Skeletal muscle satellite cell (primary cell): ENCODE data around the gene ARHGEF39.
A peak's percentile ranks its signal among the peaks of the same experiment; 100 is the strongest.

Experiments used
- H3K27me3 ChIP-seq: 2 replicates; pipeline ENCODE4 v1.7.0; 2013; ENCODE audit warnings: low read length; ENCODE audit not compliant: control insufficient read depth, insufficient read depth
- H3K36me3 ChIP-seq: 2 replicates; pipeline ENCODE4 v1.7.0; 2013; ENCODE audit warnings: mild to moderate bottlenecking, control low read depth, low read length; ENCODE audit not compliant: insufficient read depth
- H3K4me1 ChIP-seq: 2 replicates; pipeline ENCODE4 v1.7.0; 2013; ENCODE audit warnings: low read length; ENCODE audit not compliant: control insufficient read depth, insufficient read depth
- H3K4me2 ChIP-seq: 2 replicates; pipeline ENCODE4 v1.7.0; 2013; ENCODE audit warnings: mild to moderate bottlenecking, low read length
- H3K4me3 ChIP-seq: 2 replicates; pipeline ENCODE4 v1.7.0; 2013; ENCODE audit warnings: low read length
- H3K9ac ChIP-seq: 2 replicates; pipeline ENCODE4 v1.7.0; 2013; ENCODE audit warnings: mild to moderate bottlenecking, low read depth, low read length, moderate library complexity
- H3K9me3 ChIP-seq: replicated peaks from 2 replicates; pipeline ENCODE4 v1.7.0; 2013; ENCODE audit warnings: mild to moderate bottlenecking, control low read depth, low read length

Gene ARHGEF39

DNA sequence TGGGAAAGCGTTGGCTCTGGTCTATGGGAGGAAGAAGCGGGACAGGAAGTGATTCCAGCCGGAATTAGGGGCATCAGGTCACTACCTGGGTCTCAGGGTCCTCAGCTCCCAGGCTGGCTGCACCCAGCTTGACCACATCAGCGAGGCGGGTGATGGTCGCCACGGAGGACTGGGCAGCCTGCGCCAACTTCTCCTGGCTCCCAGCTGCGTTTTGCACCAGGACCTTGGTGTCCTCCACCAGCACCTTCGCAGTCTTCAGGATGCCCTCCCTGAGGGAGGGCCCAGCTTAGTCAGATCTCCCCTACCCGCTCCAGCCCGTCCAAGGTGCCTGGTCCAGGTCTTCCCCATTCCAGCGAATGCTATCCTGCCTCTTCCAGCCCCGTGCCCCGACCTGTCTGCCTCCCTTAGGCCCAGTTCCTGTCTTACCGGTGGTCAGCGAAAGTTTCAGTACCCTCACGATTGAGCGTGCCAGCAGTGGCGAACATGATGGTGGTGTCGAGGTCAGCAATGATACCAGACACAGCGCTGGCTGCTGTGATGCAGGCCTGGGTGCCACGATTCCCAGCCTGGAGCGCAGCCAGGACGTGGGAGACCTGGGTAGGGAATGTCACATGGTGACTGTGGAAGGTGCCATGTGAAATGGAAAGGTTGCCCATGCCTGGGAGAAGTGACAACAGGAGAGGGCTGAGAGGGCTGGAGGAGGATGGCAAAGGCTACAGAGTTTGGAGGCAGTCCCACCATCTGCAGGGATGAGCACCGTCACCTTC is 39.1 kb upstream of the ARHGEF39 start:
- H3K4me3 ChIP-seq = no peak overlapping the region
- H3K9me3 ChIP-seq = no peaks in the 10 kb centered on the region
- H3K27me3 ChIP-seq = no peaks in the 10 kb centered on the region
- H3K4me1 ChIP-seq = no peaks in the 10 kb centered on the region
- H3K36me3 ChIP-seq = peaks cover 97% of the 10 kb centered on the region
- H3K4me2 ChIP-seq = no peak overlapping the region
- no peak overlapping the region for H3K9ac ChIP-seq

- Histone ChIP-seq H3K27me3 (no peaks in the 10 kb centered on the region), H3K4me2 (no peak overlapping the region), H3K4me1 (no peaks in the 10 kb centered on the region), H3K9me3 (no peaks in the 10 kb centered on the region), H3K9ac (no peak overlapping the region), H3K4me3 (no peak overlapping the region), H3K36me3 (peaks cover 97% of the 10 kb centered on the region)
Observed at GRCh38 chr9:35702696-35703095, 37.7 kb upstream of the ARHGEF39 start.

GRCh38 chr9:35700942-35701341 is 35.9 kb upstream of the ARHGEF39 start:
- no peaks in the 10 kb centered on the region for H3K9me3 ChIP-seq
- no peaks in the 10 kb centered on the region for H3K27me3 ChIP-seq
- H3K4me2 ChIP-seq = no peak overlapping the region
- H3K4me1 ChIP-seq = peaks cover 7% of the 10 kb centered on the region
- no peak overlapping the region for H3K4me3 ChIP-seq
- peaks cover 97% of the 10 kb centered on the region for H3K36me3 ChIP-seq
- H3K9ac ChIP-seq = no peak overlapping the region

DNA sequence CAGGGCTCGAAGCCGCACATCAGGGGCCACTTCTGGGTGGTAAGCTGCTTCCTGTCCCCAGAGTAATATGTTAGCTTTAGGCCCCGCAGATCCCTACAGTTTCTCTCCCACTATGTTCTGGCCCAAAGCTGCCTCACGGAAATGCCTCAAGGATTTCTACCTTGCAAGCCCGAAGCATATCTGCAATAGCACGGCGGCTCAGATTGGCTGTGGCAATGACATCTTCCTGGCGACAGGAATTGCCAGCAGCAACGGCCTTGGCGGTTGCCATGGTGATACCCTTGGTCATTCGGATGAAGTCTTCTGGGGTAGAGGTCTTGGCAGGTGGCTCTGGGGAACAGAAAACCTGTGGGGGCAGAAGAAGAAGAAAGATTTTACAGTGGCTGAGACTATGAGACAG is 35.0 kb upstream of the ARHGEF39 start:
- H3K36me3 ChIP-seq = peaks cover 92% of the 10 kb centered on the region
- peaks cover 12% of the 10 kb centered on the region for H3K4me1 ChIP-seq
- no peak overlapping the region for H3K4me2 ChIP-seq
- no peaks in the 10 kb centered on the region for H3K9me3 ChIP-seq
- no peak overlapping the region for H3K9ac ChIP-seq
- no peak overlapping the region for H3K4me3 ChIP-seq
- H3K27me3 ChIP-seq = no peaks in the 10 kb centered on the region

- Histone ChIP-seq H3K9me3 (no peaks in the 10 kb centered on the region), H3K27me3 (no peaks in the 10 kb centered on the region), H3K4me2 (no peak overlapping the region), H3K4me1 (peaks cover 15% of the 10 kb centered on the region), H3K9ac (no peak overlapping the region), H3K4me3 (no peak overlapping the region), H3K36me3 (peaks cover 74% of the 10 kb centered on the region)
Observed at GRCh38 chr9:35698231-35698630, 33.2 kb upstream of the ARHGEF39 start.

- H3K4me1 ChIP-seq = peaks cover 15% of the 10 kb centered on the region
- H3K36me3 ChIP-seq = peaks cover 67% of the 10 kb centered on the region
- H3K4me3 ChIP-seq = no peak overlapping the region
- H3K27me3 ChIP-seq = no peaks in the 10 kb centered on the region
- no peaks in the 10 kb centered on the region for H3K9me3 ChIP-seq
- no peak overlapping the region for H3K4me2 ChIP-seq
- no peak overlapping the region for H3K9ac ChIP-seq
Observed at GRCh38 chr9:35697486-35697885, 32.5 kb upstream of the ARHGEF39 start.

- peaks cover 18% of the 10 kb centered on the region for H3K4me1 ChIP-seq
- H3K27me3 ChIP-seq = no peaks in the 10 kb centered on the region
- H3K4me2 ChIP-seq = no peak overlapping the region
- no peak overlapping the region for H3K4me3 ChIP-seq
- H3K36me3 ChIP-seq = peaks cover 61% of the 10 kb centered on the region
- no peak overlapping the region for H3K9ac ChIP-seq
- no peaks in the 10 kb centered on the region for H3K9me3 ChIP-seq
Observed at GRCh38 chr9:35696520-35697215, 31.7 kb upstream of the ARHGEF39 start.

DNA sequence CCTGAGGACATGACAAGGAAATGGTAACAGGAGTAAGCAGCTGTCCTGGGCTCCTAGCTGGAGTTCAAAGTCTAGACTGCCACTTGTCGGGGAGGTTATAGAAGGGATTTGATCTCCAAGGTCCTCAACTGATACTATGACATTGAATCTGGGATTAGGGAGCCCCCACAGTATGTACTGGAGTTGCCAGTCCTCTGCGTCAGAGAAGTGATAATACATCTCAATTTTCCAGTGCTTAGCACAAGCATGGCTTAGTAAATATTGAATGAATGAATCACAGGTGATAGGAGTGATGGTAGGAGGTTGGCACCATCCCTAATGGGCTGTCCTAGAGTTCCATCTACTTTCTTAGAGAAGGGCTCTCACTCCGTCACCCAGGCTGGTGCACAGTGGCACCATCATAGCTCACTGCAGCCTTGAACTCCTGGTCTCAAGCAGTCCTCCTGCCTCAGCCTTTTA is 31.0 kb upstream of the ARHGEF39 start:
- Histone ChIP-seq H3K4me1 (peaks cover 25% of the 10 kb centered on the region), H3K9ac (no peak overlapping the region), H3K4me3 (no peak overlapping the region), H3K27me3 (no peaks in the 10 kb centered on the region), H3K9me3 (no peaks in the 10 kb centered on the region), H3K36me3 (peaks cover 55% of the 10 kb centered on the region), H3K4me2 (no peak overlapping the region)

- H3K4me3 ChIP-seq = peak overlapping the region; percentile 86
Observed at GRCh38 chr9:35691757-35692301, 26.8 kb upstream of the ARHGEF39 start.

GRCh38 chr9:35691334-35691650 is 26.3 kb upstream of the ARHGEF39 start:
- Histone ChIP-seq H3K9ac (peak overlapping the region; percentile 93), H3K9me3 (no peaks in the 10 kb centered on the region)

More at GRCh38 chr9:35691757-35692301, 26.8 kb upstream of the ARHGEF39 start:
- Histone ChIP-seq H3K27me3 (no peaks in the 10 kb centered on the region), H3K9me3 (no peaks in the 10 kb centered on the region), H3K4me2 (peak overlapping the region; percentile 97), H3K4me1 (peaks cover 37% of the 10 kb centered on the region), H3K36me3 (peaks cover 38% of the 10 kb centered on the region), H3K9ac (peak overlapping the region; percentile 93)

GRCh38 chr9:35690614-35691333 is 25.8 kb upstream of the ARHGEF39 start:
- Histone ChIP-seq H3K4me1 (peaks cover 41% of the 10 kb centered on the region), H3K27me3 (no peaks in the 10 kb centered on the region), H3K4me3 (peak overlapping the region; percentile 86), H3K36me3 (peaks cover 37% of the 10 kb centered on the region), H3K4me2 (peak overlapping the region; percentile 97), H3K9ac (peak overlapping the region; percentile 93), H3K9me3 (no peaks in the 10 kb centered on the region)

More at GRCh38 chr9:35691334-35691650, 26.3 kb upstream of the ARHGEF39 start:
- peak overlapping the region; percentile 97 for H3K4me2 ChIP-seq
- no peaks in the 10 kb centered on the region for H3K27me3 ChIP-seq
- H3K4me1 ChIP-seq = peaks cover 40% of the 10 kb centered on the region
- peaks cover 38% of the 10 kb centered on the region for H3K36me3 ChIP-seq
- H3K4me3 ChIP-seq = peak overlapping the region; percentile 86
